Osteoblast (primary cell): Measurements from ENCODE around the gene TNIK. TPM values are rescaled to one million over a fixed set of nuclear protein-coding genes. Genes with fewer than 3 reads are reported as not detected.
A peak's percentile ranks its signal among the peaks of the same experiment; 100 is the strongest.

ENCODE experiments used
- DNase-seq: peaks from one replicate; pipeline ENCODE4 v3.0.0; 2011; ENCODE audit warnings: low spot score, mixed read lengths; ENCODE audit not compliant: insufficient read length; ENCODE audit errors: missing footprints
- H2AFZ ChIP-seq: 2 replicates; pipeline ENCODE4 v1.6.0; 2011; ENCODE audit warnings: mild to moderate bottlenecking, low read length
- H3K27ac ChIP-seq: 2 replicates; pipeline ENCODE4 v1.5.1; 2011; ENCODE audit warnings: mild to moderate bottlenecking, low read depth, low read length, moderate library complexity
- H3K27me3 ChIP-seq: 2 replicates; pipeline ENCODE4 v1.6.0; 2012; ENCODE audit warnings: mild to moderate bottlenecking, control low read depth, inconsistent platforms, low read length, moderate library complexity; ENCODE audit not compliant: insufficient read depth
- H3K36me3 ChIP-seq: 2 replicates; pipeline ENCODE4 v1.5.1; 2011; ENCODE audit warnings: mild to moderate bottlenecking, low read length, control low read depth, moderate library complexity; ENCODE audit not compliant: insufficient read depth
- H3K4me1 ChIP-seq: 2 replicates; pipeline ENCODE4 v1.5.1; 2011; ENCODE audit warnings: mild to moderate bottlenecking, low read length, control low read depth, moderate library complexity; ENCODE audit not compliant: insufficient read depth
- H3K4me2 ChIP-seq: 2 replicates; pipeline ENCODE4 v1.6.0; 2011; ENCODE audit warnings: mild to moderate bottlenecking, low read length; ENCODE audit not compliant: insufficient read depth
- H3K4me3 ChIP-seq: fragments of 200-600 bp; sonication (generic); 3 replicates; pipeline ENCODE4 v1.5.1; 2012; ENCODE audit warnings: mild to moderate bottlenecking, low read length, inconsistent platforms; ENCODE audit not compliant: insufficient read depth
- H3K79me2 ChIP-seq: 2 replicates; pipeline ENCODE4 v1.6.0; 2012; ENCODE audit warnings: mild to moderate bottlenecking, low read length, control low read depth, inconsistent platforms; ENCODE audit not compliant: insufficient read depth
- H3K9me3 ChIP-seq: 2 replicates; pipeline ENCODE4 v1.5.1; 2011; ENCODE audit warnings: low read depth, low read length, control low read depth
- H4K20me1 ChIP-seq: 2 replicates; pipeline ENCODE4 v1.6.0; 2012; ENCODE audit warnings: mild to moderate bottlenecking, low read length, control low read depth; ENCODE audit not compliant: insufficient read depth
- CTCF ChIP-seq: IDR thresholded peaks from 2 replicates; pipeline ENCODE4 v1.5.1; 2011; ENCODE audit warnings: mild to moderate bottlenecking, low read depth, low read length, moderate library complexity; ENCODE audit errors: extremely low read depth
- total RNA-seq: library from RNA; depleted of rRNA; stranded (reverse); fragments of >200 nt; gene quantifications from 2 replicates; pipeline ENCODE4 v1.2.3, GENCODE V29; 2012

The TNIK gene
- total RNA-seq, 1 donor, result 7.6 TPM

GRCh38 chr3:171165983-171166382 is 294.2 kb downstream of the TNIK start:
- TF ChIP-seq CTCF, result no peak
- Histone ChIP-seq H3K4me1 (peaks cover 7% of the 10 kb centered on the region), H3K27ac (no peak overlapping the region), H4K20me1 (no peaks in the 10 kb centered on the region), H3K79me2 (no peaks in the 10 kb centered on the region), H3K4me3 (no peak overlapping the region), H3K4me2 (peak overlapping the region; percentile 23), H2AFZ (no peak overlapping the region), H3K27me3 (no peaks in the 10 kb centered on the region), H3K9me3 (peaks cover 2% of the 10 kb centered on the region), H3K36me3 (no peaks in the 10 kb centered on the region)
- no peak for DNase-seq

- Histone ChIP-seq H3K27me3 (no peaks in the 10 kb centered on the region), H3K36me3 (no peaks in the 10 kb centered on the region), H3K27ac (no peak overlapping the region), H3K4me1 (peaks cover 7% of the 10 kb centered on the region), H3K4me2 (peak overlapping the region; percentile 23), H3K79me2 (no peaks in the 10 kb centered on the region), H3K4me3 (no peak overlapping the region), H2AFZ (no peak overlapping the region), H4K20me1 (no peaks in the 10 kb centered on the region), H3K9me3 (peaks cover 2% of the 10 kb centered on the region)
- DNase-seq, result no peak
- TF ChIP-seq CTCF, result no peak
These were observed 294.7 kb downstream of the TNIK start for GRCh38 chr3:171165499-171165921.

- Histone ChIP-seq H3K36me3 (no peaks in the 10 kb centered on the region), H3K4me2 (no peak overlapping the region), H3K4me1 (peaks cover 7% of the 10 kb centered on the region), H3K27me3 (peaks cover 3% of the 10 kb centered on the region), H3K9me3 (peaks cover 2% of the 10 kb centered on the region), H3K27ac (no peak overlapping the region), H2AFZ (no peak overlapping the region), H4K20me1 (no peaks in the 10 kb centered on the region), H3K79me2 (no peaks in the 10 kb centered on the region), H3K4me3 (no peak overlapping the region)
- no peak for TF ChIP-seq CTCF
- no peak for DNase-seq
These were observed 296.1 kb downstream of the TNIK start for GRCh38 chr3:171164067-171164465.

GRCh38 chr3:171163101-171164066 is 296.8 kb downstream of the TNIK start:
- Histone ChIP-seq H3K4me3 (no peak overlapping the region), H3K9me3 (peaks cover 2% of the 10 kb centered on the region), H3K79me2 (no peaks in the 10 kb centered on the region), H3K27ac (no peak overlapping the region), H3K27me3 (peaks cover 3% of the 10 kb centered on the region), H3K4me2 (no peak overlapping the region), H3K4me1 (peaks cover 7% of the 10 kb centered on the region), H2AFZ (no peak overlapping the region), H3K36me3 (no peaks in the 10 kb centered on the region), H4K20me1 (no peaks in the 10 kb centered on the region)
- no peak for DNase-seq
- TF ChIP-seq CTCF, result peak; percentile 32
